HG03108 (cell line): Measurements from ENCODE around the gene EPS8.

Experiments
- ATAC-seq: cut with Tn5 transposase; IDR thresholded peaks from one replicate; pipeline ENCODE4 v1.9.1; 2021; ENCODE audit warnings: moderate library complexity; ENCODE audit not compliant: unreplicated experiment

Gene EPS8

GRCh38 chr12:15800278-15800677 lies 11.1 kb upstream of the EPS8 start:
- ATAC-seq = no peak

- no peak for ATAC-seq
These were observed 8.6 kb upstream of the EPS8 start for GRCh38 chr12:15797818-15798217.

- no peak for ATAC-seq
These were observed 7.4 kb upstream of the EPS8 start for GRCh38 chr12:15796493-15797141.

DNA sequence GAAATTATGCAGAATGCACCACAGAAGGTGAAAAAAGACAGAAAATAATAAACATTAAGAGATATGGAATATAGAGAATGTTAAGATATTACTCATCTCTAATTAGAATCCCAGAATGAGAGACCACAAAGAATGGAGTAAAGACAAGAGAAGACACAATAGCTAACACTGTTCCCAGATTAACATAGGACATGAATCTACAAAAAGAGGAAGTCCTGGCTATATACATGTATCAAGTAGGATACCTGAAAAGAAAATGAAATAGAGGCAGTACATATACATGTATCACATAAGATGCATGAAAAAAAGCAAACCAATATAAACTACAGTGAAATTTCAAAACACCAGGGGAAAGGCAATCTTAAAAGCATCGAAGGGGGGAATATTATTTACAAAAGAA lies 5.6 kb upstream of the EPS8 start:
- no peak for ATAC-seq

DNA sequence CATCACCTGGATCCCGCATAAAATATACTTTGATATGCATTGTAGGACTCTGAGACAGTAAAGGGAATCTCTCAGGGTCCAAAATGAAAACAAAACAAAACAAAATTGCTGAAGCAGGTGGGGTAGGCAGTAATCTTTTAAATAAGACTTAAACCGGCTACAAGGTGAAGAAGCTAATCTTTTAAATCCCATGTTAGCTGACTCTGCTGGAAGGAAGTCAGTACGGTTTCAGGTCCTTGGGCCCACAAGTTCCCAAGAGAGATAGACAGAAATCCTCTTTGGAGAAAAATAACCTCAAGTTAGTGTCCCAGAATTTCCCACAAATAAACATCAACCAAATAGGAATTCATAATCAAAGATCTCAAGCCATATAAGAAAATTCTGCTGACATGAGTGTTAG lies 5.0 kb upstream of the EPS8 start:
- no peak for ATAC-seq

DNA sequence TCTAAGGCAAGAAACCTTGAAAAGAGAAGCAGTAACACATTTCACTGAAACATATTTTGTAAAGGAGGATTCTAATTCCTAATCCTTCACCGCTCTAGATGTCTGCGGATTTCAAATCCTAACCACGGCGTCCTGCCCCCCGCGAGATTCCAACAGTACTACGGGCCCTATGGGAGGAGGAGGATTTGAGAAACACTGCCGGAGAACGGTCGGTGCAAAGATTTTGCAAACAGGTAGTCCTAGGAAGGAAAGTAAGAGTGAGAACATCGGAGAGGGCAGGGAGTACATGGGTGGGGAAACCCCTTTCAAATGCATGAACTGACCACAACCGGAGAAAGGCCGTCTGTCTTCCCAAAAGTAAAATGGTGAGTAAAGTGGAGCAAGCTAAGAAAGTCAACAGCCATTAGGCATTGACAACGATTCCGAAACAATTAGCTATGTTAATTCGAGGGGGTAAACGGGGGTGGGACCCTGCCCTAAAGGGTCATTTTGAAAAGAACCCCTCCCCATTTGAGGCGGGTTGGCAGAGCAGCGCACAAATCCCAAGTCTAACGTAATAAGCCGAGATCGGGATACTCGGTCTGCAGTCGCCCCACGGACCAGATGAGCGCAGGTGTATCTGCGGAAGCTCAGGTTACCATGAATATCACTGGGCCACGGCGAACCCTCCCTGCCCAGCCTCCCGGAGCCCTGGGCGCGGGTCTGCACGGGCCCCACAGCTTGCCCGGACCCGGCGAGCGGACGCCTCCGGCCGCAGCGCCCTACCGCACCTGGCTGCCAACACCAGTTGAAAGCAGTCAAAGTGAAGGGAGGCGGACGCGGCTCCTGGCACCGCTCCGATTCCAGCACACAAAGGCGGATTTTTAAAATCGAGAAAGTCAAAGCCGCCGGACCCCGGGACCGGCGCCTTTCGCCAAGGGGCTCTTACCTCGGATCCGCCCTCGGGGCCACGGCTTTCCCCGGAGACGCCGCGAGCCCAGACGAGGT lies 662 bp downstream of the EPS8 start:
- peak; percentile 37 for ATAC-seq

DNA sequence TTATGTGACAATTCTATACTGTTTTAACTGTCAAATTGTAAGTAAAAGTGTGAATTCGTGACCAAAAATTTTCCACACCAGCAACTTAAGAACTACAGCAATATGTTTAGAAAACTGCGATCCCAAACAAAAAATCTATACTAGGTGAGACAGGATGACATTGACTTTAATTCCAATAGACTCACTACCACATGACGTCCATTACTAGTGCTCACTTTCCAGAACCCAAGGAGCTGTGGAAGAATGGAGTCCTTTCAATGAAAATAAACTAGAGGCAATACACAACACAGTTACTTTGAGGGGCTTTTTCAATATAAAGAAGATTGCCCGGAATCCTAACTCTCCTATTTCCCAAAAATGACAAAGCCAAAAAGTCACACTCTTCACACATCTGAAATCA lies 1.4 kb downstream of the EPS8 start:
- no peak for ATAC-seq

DNA sequence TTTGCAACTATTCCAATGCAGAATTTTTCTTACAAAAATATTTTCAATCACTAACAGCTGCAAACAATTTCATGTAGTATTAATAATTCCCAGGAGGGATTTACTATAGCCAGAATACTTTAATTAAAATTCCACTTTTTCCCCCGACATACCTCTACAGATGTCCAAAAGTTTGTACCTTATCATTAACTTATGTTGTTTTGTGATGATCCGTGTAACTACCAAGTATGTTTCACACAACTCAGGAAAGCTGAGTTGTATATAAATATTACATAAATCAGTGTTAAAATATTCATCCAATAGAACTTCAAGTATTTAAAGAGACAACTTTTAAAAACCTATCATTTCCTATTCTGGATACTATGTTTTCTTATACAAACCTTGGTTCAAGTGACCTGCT lies 2.4 kb downstream of the EPS8 start:
- no peak for ATAC-seq

DNA sequence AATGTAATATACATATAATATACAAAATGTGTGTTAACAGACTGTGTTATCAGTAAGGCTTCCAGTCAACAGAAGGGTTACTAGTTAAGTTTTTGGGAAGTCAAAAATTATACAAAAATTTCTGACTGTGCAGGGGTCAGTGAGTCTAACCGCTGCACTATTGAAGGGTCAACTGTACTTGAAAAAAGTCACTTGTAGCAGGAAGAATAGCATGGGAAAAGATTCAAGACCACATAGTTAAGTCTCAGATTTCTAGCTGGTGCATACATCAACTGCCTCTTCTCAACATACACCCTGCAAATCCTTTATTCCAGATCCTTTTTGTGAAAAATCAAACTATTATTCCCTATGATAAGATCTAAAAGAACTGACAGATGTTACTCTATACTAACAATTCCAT lies 5.9 kb downstream of the EPS8 start:
- no peak for ATAC-seq

- ATAC-seq = no peak
These were observed 6.5 kb downstream of the EPS8 start for GRCh38 chr12:15782667-15783066.

DNA sequence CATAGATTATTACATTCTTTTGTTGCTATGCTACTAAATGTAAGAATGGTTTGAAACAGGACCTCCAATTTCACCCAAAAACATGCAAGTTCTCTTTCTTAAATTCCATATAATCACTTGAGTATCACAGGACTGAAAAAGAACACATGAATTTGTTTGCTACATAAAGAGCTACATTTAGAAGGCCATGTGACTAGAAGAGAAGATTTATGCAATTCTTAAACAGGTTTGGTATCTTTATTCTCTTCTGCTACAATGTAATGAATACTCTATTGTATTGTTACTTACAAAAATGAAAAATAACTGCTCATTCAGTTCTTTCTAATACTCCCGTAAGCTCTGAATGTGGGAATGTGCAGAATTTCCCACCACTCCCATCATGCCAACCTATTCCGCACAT lies 9.3 kb downstream of the EPS8 start:
- ATAC-seq = no peak

DNA sequence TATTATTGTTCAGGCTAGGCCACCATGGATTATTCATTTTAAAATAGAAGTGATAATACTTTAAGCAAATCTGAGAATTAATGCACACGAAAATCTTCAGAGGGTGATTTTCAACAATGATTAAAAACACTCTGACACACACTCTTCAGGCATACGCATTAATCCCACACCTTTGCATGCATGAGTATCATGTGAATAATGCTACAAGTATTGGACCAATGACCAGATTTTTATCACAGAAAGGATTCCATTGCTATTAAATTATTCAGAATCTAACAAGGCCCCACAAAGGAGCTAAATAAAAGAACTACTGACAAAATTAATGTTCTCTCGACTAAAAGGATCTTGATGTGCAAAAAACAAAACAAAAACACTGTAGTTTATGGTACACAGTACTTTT lies 11.1 kb downstream of the EPS8 start:
- no peak for ATAC-seq

DNA sequence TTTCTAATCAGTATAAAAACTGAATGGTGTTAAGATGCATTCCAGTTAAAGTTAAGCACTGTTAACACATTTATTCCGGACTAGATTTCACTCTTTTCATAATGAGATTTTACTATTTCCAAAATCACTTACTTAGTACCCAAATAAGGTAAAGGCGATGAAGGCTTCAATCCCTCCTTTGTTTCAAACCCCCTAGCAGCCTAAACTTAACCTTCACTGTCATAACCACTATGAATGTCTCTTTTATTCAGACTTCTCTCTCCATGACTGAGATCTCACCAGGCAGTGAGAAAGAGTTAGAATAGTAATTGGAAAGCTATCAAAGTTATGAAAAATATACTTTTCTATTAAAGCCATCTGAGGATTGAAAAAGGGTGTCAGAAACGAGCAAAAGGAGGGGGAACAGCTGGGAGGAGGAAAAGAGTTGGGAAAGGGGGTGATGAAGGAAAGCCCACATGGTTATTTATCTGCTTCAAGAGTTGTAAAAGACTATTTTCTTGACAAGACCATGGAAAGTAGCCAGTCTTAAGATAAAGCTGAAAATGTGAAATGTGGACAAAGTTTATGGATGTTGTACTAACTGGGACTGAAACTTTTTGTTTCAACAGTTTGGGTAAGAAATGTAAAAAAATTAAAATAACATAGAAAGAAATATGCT lies 11.7 kb downstream of the EPS8 start:
- ATAC-seq = no peak

DNA sequence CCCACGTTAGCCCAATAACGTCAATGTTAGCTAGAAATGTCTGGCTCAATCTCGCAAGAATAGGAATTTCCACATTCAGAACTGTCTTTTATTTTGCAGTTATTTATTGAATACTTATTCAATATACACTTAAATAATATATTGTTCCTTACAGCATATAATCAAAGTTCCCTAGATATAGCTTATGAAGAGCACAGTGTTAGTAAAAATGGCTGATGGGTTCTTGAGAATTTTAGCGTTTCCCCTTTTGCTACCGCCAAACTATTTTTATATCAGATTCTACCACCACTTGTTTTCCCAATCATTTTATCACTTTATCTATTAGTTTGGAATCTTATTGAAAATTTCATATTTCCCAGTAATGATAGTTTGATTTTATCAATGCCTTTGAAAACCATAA lies 12.7 kb downstream of the EPS8 start:
- ATAC-seq = no peak

DNA sequence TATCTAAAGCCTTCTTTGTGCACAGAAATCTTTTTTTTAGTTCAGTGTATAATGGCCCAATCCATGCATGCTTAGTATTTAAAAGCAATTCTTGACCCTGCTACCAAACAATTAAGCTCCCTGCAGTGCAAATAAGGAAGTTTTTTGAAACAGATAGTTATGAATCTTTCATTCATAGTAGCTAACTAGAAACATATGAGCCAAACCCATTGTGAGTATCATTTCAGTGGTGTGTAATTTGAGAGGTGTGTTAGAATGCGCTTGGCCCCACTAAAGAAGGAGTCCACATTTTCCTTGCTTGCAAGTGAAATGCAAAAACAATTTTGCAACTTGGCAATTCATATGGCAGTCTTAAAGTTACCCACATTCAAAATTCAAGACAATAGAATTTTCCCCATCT lies 14.4 kb downstream of the EPS8 start:
- ATAC-seq = no peak

DNA sequence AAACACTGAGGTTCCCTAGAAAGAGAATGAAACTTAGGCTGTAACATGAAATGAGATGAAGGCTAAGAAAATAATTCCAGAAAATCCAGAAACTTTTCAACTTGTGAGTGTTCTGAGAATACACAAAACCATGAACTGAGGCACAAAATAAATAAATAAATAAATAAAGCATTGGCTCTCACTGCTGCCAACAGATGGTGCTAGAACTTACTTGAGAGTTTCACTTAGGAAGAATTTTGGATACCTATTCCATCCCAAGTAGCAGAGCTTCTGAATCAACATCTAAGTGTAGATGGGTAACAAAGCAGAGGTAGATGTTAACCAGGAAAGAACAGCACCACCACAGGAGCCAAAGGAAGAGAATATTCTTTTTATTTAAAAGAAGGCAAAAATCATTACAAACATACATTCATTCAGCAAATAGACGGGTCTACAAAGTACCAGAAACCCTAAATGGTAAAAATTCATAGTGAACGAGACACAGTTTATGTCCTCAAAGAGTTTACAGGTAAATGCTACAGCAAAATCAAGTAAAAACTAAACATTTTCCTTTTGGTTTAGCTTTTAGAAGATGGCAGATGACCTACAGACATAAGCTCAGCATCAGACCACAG lies 16.7 kb downstream of the EPS8 start:
- ATAC-seq = no peak

DNA sequence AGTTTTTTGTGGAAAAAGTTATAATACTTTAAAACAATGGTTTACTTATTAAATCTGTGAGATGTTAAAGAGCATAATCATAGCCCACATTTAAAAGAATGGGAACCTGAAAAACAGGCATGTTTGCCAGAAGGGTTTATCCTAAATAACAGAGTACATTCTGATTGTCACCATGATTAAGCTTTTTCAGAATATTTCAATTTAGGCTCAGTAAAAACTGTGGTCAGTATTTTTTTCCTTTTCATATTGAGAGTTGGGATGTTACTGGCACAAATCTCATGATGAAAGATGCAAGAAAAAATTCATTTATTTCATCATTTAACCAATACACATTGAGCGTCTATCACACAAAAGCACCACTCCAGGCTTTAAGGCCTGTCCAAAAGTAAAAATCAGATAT lies 18.6 kb downstream of the EPS8 start:
- ATAC-seq = no peak

- ATAC-seq = no peak
These were observed 19.2 kb downstream of the EPS8 start for GRCh38 chr12:15770021-15770420.

DNA sequence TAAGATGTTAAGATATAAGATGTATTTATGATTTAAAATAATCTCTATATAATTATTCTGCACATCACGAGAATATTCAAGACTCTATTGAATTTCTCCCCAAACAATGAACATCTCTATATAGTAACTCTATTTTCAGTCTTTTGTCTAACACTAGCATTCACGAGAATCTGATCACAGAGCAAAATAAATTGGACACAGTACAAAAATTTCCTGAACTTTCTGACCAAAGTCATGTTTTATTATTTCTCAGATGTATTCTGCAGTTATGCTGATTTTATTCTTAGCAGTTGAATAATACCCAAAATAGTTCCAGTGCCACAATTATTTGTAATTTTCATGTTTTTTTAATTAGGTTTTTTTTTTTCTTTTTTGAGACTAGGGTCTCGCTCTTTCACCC lies 19.6 kb downstream of the EPS8 start:
- no peak for ATAC-seq

- no peak for ATAC-seq
These were observed 21.9 kb downstream of the EPS8 start for GRCh38 chr12:15767301-15767700.

- no peak for ATAC-seq
These were observed 25.9 kb downstream of the EPS8 start for GRCh38 chr12:15763328-15763727.
